ENCODE measurements around the gene GUCD1. TPM values are rescaled to one million over a fixed set of nuclear protein-coding genes. Genes with fewer than 3 reads are reported as not detected.
"Not testable (repeated sequence)": the region's sequence is repeated elsewhere in the genome, so short reads cannot be mapped to it uniquely, and the experiment has no call there.

Gene GUCD1
- total RNA-seq, 2 experiments from 2014 or later, result 114 to 144 TPM

GRCh38 chr22:24553597-24554312 is 1.2 kb downstream of the GUCD1 start:
- H3K79me2 ChIP-seq (ENCODE audit: insufficient read depth, low read depth, low read length), result peaks cover 62% of the 10 kb centered on the region
- BruUV-seq (replicated peaks), result no TSS peak
- POLR2A ChIA-PET, result interaction anchor here (0.6 to 1.9 kb wide), 3 partner anchors 22 to 124 kb away, joined by 3 to 7 read pairs (median 3); no protein-coding TSS in a partner anchor
- H3K4me3 ChIP-seq (ENCODE audit: low read depth, low read length, poor library complexity, severe bottlenecking), result peak overlapping the region; percentile 96
- intact Hi-C loops (cut with micrococcal nuclease; ENCODE audit: unreplicated experiment), result no loop called here
- peak overlapping the region; percentile 80 for H3K4me2 ChIP-seq (ENCODE audit: low read length)
- H3K36me3 ChIP-seq (ENCODE audit: insufficient read depth, low read length), result peaks cover 50% of the 10 kb centered on the region
- H3K9me2 ChIP-seq (ENCODE audit: insufficient read depth, low read length), result no peaks in the 10 kb centered on the region
- peak overlapping the region; percentile 76 for H3K27ac ChIP-seq (ENCODE audit: low read depth, low read length, poor library complexity, severe bottlenecking)
- peaks cover 53% of the 10 kb centered on the region for H3K4me1 ChIP-seq (ENCODE audit: insufficient read depth, low read length, poor library complexity, severe bottlenecking)
- no peak overlapping the region for H2AFZ ChIP-seq (ENCODE audit: low read length)
- no peaks in the 10 kb centered on the region for H3K9me3 ChIP-seq (ENCODE audit: low read length)
- CTCF ChIA-PET (ENCODE audit: unreplicated experiment), result no interaction called here
- peak; percentile 29 for DNase-seq (ENCODE audit: low spot score)
- H4K20me1 ChIP-seq (ENCODE audit: insufficient read depth, low read length), result peaks cover 24% of the 10 kb centered on the region
- TF ChIP-seq EZH2phosphoT487 (IDR thresholded peaks at IDR 0.05; ENCODE audit: borderline replicate concordance, low read depth, low read length), result no peak
- TF ChIP-seq, protein P1, sequence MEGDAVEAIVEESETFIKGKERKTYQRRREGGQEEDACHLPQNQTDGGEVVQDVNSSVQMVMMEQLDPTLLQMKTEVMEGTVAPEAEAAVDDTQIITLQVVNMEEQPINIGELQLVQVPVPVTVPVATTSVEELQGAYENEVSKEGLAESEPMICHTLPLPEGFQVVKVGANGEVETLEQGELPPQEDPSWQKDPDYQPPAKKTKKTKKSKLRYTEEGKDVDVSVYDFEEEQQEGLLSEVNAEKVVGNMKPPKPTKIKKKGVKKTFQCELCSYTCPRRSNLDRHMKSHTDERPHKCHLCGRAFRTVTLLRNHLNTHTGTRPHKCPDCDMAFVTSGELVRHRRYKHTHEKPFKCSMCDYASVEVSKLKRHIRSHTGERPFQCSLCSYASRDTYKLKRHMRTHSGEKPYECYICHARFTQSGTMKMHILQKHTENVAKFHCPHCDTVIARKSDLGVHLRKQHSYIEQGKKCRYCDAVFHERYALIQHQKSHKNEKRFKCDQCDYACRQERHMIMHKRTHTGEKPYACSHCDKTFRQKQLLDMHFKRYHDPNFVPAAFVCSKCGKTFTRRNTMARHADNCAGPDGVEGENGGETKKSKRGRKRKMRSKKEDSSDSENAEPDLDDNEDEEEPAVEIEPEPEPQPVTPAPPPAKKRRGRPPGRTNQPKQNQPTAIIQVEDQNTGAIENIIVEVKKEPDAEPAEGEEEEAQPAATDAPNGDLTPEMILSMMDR (conservative IDR thresholded peaks at IDR 0.05; ENCODE audit: low read length), result no peak

DNA sequence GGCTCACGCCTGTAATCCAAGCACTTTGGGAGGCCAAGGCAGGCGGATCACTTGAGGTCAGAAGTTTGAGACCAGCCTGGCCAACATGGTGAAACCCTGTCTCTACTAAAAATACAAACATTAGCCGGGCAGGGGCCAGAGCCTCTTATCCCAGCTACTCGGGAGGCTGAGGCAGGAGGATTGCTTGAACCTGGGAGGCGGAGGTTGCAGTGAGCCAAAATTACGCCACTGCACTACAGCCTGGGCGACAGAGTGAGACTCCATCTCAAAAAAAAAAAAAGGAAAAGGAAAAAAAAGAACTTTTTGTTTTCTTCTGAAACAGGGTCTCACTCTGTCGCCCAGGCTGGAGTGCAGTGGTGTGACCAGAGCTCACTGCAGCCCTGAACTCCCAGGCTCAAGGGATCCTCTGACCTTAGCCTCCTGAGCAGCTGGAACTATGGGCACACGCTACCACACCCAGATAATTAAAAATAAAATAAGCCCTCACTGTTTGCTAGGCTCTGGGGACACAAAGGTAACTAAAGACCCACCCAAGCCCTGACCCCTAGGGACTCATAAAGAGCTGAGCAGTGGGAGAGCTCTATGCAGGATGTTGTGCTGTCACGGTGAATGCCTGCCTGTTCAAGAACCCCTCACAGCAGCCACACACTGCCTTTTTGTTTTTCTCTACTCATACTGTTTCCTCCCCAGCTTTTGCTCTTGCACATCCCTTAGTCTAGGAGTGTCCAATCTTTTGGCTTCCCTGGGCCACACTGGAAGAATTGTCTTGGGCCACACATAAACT is 2.2 kb downstream of the GUCD1 start:
- peaks cover 50% of the 10 kb centered on the region for H3K36me3 ChIP-seq (ENCODE audit: insufficient read depth, low read length)
- POLR2A ChIA-PET, result interaction anchor here (0.6 to 1.9 kb wide), 3 partner anchors 41 to 849 kb away, joined by 3 to 7 read pairs (median 4); no protein-coding TSS in a partner anchor
- peaks cover 51% of the 10 kb centered on the region for H3K79me2 ChIP-seq (ENCODE audit: insufficient read depth, low read depth, low read length)
- intact Hi-C loops (cut with micrococcal nuclease; ENCODE audit: unreplicated experiment); H3K9me2 ChIP-seq (ENCODE audit: insufficient read depth, low read length); CTCF ChIA-PET (ENCODE audit: unreplicated experiment); H2AFZ ChIP-seq (ENCODE audit: low read length); BruUV-seq (replicated peaks); H3K9me3 ChIP-seq (ENCODE audit: low read length): not testable (repeated sequence)
- H3K27ac ChIP-seq (ENCODE audit: low read depth, low read length, poor library complexity, severe bottlenecking), result peak overlapping the region; percentile 76
- peak overlapping the region; percentile 80 for H3K4me2 ChIP-seq (ENCODE audit: low read length)
- peak overlapping the region; percentile 96 for H3K4me3 ChIP-seq (ENCODE audit: low read depth, low read length, poor library complexity, severe bottlenecking)
- peaks cover 43% of the 10 kb centered on the region for H3K4me1 ChIP-seq (ENCODE audit: insufficient read depth, low read length, poor library complexity, severe bottlenecking)
- DNase-seq (ENCODE audit: low spot score), result peak; percentile 89
- H4K20me1 ChIP-seq (ENCODE audit: insufficient read depth, low read length), result peaks cover 18% of the 10 kb centered on the region

GRCh38 chr22:24550902-24551435 is 4.0 kb downstream of the GUCD1 start:
- Histone ChIP-seq H3K36me3 (ENCODE audit: insufficient read depth, low read length) (peaks cover 50% of the 10 kb centered on the region), H3K4me2 (ENCODE audit: low read length) (no peak overlapping the region), H4K20me1 (ENCODE audit: insufficient read depth, low read length) (peaks cover 6% of the 10 kb centered on the region), H3K79me2 (ENCODE audit: insufficient read depth, low read depth, low read length) (peaks cover 34% of the 10 kb centered on the region), H3K9me3 (ENCODE audit: low read length) (no peaks in the 10 kb centered on the region), H2AFZ (ENCODE audit: low read length) (no peak overlapping the region), H3K4me1 (ENCODE audit: insufficient read depth, low read length, poor library complexity, severe bottlenecking) (peaks cover 32% of the 10 kb centered on the region), H3K4me3 (ENCODE audit: low read depth, low read length, poor library complexity, severe bottlenecking) (no peak overlapping the region), H3K27ac (ENCODE audit: low read depth, low read length, poor library complexity, severe bottlenecking) (no peak overlapping the region), H3K9me2 (ENCODE audit: insufficient read depth, low read length) (no peaks in the 10 kb centered on the region)
- intact Hi-C loops (cut with micrococcal nuclease; ENCODE audit: unreplicated experiment), result no loop called here
- ChIA-PET CTCF (ENCODE audit: unreplicated experiment) (no interaction called here), POLR2A (interaction anchor here (0.6 kb wide), 1 partner anchor 311 kb away, joined by 3 read pairs; no protein-coding TSS in a partner anchor)
- BruUV-seq (replicated peaks), result no TSS peak
- DNase-seq (ENCODE audit: low spot score), result peak; percentile 22
- TF ChIP-seq, protein P1 (conservative IDR thresholded peaks at IDR 0.05; ENCODE audit: low read length), result no peak
- no peak for TF ChIP-seq EZH2phosphoT487 (IDR thresholded peaks at IDR 0.05; ENCODE audit: borderline replicate concordance, low read depth, low read length)

Measured in OCI-LY7 (cell line).